Measurements from ENCODE around the gene TRAM2. TPM values are rescaled to one million over a fixed set of nuclear protein-coding genes. Genes with fewer than 3 reads are reported as not detected.
A peak's percentile ranks its signal among the peaks of the same experiment; 100 is the strongest.

The TRAM2 gene
- total RNA-seq, 1 experiment from 2014 or later: 9.9 TPM

GRCh38 chr6:52513896-52514295 is 63.0 kb downstream of the TRAM2 start:
- POLR2A ChIA-PET: interaction anchor here (0.6 to 3.3 kb wide), 6 partner anchors 10 to 481 kb away, joined by 3 to 45 read pairs (median 4); no protein-coding TSS in a partner anchor
- no TSS peak for BruUV-seq (replicated peaks)
- peaks cover 61% of the 10 kb centered on the region for H3K4me1 Mint-ChIP-seq (ENCODE audit: insufficient read depth, unreplicated experiment)
- no peak overlapping the region for H3K4me3 Mint-ChIP-seq (ENCODE audit: unreplicated experiment)
- H3K27me3 Mint-ChIP-seq (ENCODE audit: insufficient read depth, unreplicated experiment): no peaks in the 10 kb centered on the region
- H3K9me3 Mint-ChIP-seq (ENCODE audit: unreplicated experiment): no peaks in the 10 kb centered on the region
- H3K36me3 Mint-ChIP-seq (ENCODE audit: insufficient read depth, unreplicated experiment): peaks cover 30% of the 10 kb centered on the region
- TF ChIP-seq CTCF (IDR thresholded peaks at IDR 0.05; ENCODE audit: unreplicated experiment): no peak
- intact Hi-C loops (cut with micrococcal nuclease): no loop called here
- CTCF ChIA-PET: interaction anchor here (0.6 to 1.6 kb wide), 7 partner anchors 10 to 663 kb away, joined by 3 to 5 read pairs (median 3); no protein-coding TSS in a partner anchor
- no peak overlapping the region for H3K27ac Mint-ChIP-seq (ENCODE audit: low read depth, unreplicated experiment)
- DNase-seq (ENCODE audit: unreplicated experiment): no peak

- peaks cover 56% of the 10 kb centered on the region for H3K4me1 Mint-ChIP-seq (ENCODE audit: insufficient read depth, unreplicated experiment)
- no peak for TF ChIP-seq CTCF (IDR thresholded peaks at IDR 0.05; ENCODE audit: unreplicated experiment)
- CTCF ChIA-PET: interaction anchor here (0.6 to 1.1 kb wide), 2 partner anchors 83 to 857 kb away, joined by 3 read pairs; no protein-coding TSS in a partner anchor
- no TSS peak for BruUV-seq (replicated peaks)
- peaks cover 34% of the 10 kb centered on the region for H3K36me3 Mint-ChIP-seq (ENCODE audit: insufficient read depth, unreplicated experiment)
- no peak overlapping the region for H3K4me3 Mint-ChIP-seq (ENCODE audit: unreplicated experiment)
- intact Hi-C loops (cut with micrococcal nuclease): no loop called here
- H3K9me3 Mint-ChIP-seq (ENCODE audit: unreplicated experiment): no peaks in the 10 kb centered on the region
- POLR2A ChIA-PET: interaction anchor here (1.1 to 3.3 kb wide), 5 partner anchors 9 to 90 kb away, joined by 3 to 45 read pairs (median 4); partner anchors contain the start of gene TRAM2
- no peaks in the 10 kb centered on the region for H3K27me3 Mint-ChIP-seq (ENCODE audit: insufficient read depth, unreplicated experiment)
- H3K27ac Mint-ChIP-seq (ENCODE audit: low read depth, unreplicated experiment): no peak overlapping the region
- DNase-seq (ENCODE audit: unreplicated experiment): no peak
Measured at GRCh38 chr6:52513464-52513863, 63.4 kb downstream of the TRAM2 start.

- no peak for TF ChIP-seq CTCF (IDR thresholded peaks at IDR 0.05; ENCODE audit: unreplicated experiment)
- intact Hi-C loops (cut with micrococcal nuclease): no loop called here
- Mint-ChIP-seq H3K9me3 (ENCODE audit: unreplicated experiment) (no peaks in the 10 kb centered on the region), H3K4me1 (ENCODE audit: insufficient read depth, unreplicated experiment) (peaks cover 51% of the 10 kb centered on the region), H3K36me3 (ENCODE audit: insufficient read depth, unreplicated experiment) (peaks cover 45% of the 10 kb centered on the region), H3K27ac (ENCODE audit: low read depth, unreplicated experiment) (peak overlapping the region; percentile 28), H3K27me3 (ENCODE audit: insufficient read depth, unreplicated experiment) (no peaks in the 10 kb centered on the region), H3K4me3 (ENCODE audit: unreplicated experiment) (peak overlapping the region; percentile 18)
- BruUV-seq (replicated peaks): no TSS peak
- ChIA-PET POLR2A (interaction anchor here (0.5 to 1.3 kb wide), 4 partner anchors 11 to 146 kb away, joined by 3 to 8 read pairs (median 4); partner anchors contain the start of gene TRAM2), CTCF (interaction anchor here (1.1 kb wide), 1 partner anchor 84 kb away, joined by 3 read pairs; no protein-coding TSS in a partner anchor)
- DNase-seq (ENCODE audit: unreplicated experiment): peak; percentile 71
Measured at GRCh38 chr6:52512199-52512598, 64.7 kb downstream of the TRAM2 start.

- CTCF ChIA-PET: interaction anchor here (0.6 to 0.9 kb wide), 3 partner anchors 95 to 1223 kb away, joined by 3 read pairs; no protein-coding TSS in a partner anchor
- intact Hi-C loops (cut with micrococcal nuclease): no loop called here
- POLR2A ChIA-PET: interaction anchor here (0.7 to 1.3 kb wide), 2 partner anchors 11 to 92 kb away, joined by 3 to 8 read pairs; partner anchors contain the start of gene EFHC1
- Mint-ChIP-seq H3K4me3 (ENCODE audit: unreplicated experiment) (no peak overlapping the region), H3K27ac (ENCODE audit: low read depth, unreplicated experiment) (peak overlapping the region; percentile 28), H3K4me1 (ENCODE audit: insufficient read depth, unreplicated experiment) (peaks cover 51% of the 10 kb centered on the region), H3K27me3 (ENCODE audit: insufficient read depth, unreplicated experiment) (no peaks in the 10 kb centered on the region), H3K9me3 (ENCODE audit: unreplicated experiment) (no peaks in the 10 kb centered on the region), H3K36me3 (ENCODE audit: insufficient read depth, unreplicated experiment) (peaks cover 50% of the 10 kb centered on the region)
- TF ChIP-seq CTCF (IDR thresholded peaks at IDR 0.05; ENCODE audit: unreplicated experiment): no peak
- no TSS peak for BruUV-seq (replicated peaks)
- DNase-seq (ENCODE audit: unreplicated experiment): no peak
Measured at GRCh38 chr6:52511572-52512151, 65.2 kb downstream of the TRAM2 start.
